Fibroblast of skin of right biceps (primary cell): Measurements from ENCODE around the gene CA5A.

Source experiments
- DNase-seq: peaks from one replicate; pipeline ENCODE4 v3.0.0-alpha.2; 2013

The CA5A gene

DNA sequence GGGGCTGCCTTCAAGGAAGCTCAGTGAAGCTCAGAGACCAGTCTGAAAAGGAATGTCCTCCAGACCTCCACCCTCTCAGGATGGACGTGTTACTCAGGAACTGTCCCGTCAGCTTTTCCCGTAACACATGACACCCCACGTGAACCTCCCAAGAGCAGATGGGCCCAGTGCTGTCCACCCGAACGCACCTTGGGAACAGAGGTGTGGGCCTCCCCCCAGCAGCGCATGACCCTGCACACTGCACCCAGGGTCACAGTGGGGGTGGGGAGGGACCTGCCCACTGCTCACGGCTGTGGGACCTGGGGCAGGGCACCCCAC is 88.9 kb downstream of the CA5A start:
- DNase-seq = no peak

GRCh38 chr16:87846705-87847466 is 89.4 kb downstream of the CA5A start:
- no peak for DNase-seq

DNA sequence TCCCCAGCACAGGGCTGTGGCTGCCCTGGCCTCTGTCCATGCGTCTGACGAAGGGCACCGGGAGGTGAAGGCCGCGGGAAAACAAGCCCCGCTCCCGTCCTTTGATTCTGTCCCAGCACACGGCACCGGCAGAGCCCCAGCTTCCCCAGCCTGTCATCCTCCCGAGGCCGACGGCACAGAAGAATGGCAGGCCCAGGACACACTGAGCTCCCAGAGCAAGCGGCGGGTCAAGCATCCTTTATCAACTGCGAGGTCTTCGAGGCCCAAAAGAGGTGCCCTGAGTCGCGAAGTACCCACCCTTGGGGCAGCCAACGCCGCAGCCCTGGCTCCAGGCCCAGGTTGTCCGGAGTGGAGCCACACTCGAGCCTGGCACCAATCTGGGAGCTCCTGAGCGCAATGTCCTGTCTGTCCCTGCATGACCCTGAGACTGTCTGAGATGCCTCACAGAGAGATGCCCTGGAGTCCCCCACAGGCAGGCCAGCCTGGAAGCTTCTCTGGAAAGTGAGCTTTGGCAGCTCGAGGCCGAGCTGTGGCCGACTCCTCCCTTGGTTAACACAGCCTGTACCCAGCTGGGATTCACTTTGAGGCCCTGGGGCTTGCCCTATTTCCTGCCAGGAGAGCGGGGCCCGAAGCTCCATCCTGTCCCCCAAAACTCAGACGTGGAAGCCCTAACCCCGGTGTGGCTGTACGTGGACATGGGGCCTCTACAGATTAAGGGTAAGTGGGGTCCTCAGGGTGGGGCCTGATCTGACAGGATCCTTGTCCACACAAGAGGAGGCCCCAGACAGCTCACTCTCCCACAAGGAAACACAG is 90.3 kb downstream of the CA5A start:
- no peak for DNase-seq

GRCh38 chr16:87845213-87845612 is 91.1 kb downstream of the CA5A start:
- DNase-seq = no peak

- DNase-seq = no peak
These were observed 91.5 kb downstream of the CA5A start for GRCh38 chr16:87844809-87845208.

DNA sequence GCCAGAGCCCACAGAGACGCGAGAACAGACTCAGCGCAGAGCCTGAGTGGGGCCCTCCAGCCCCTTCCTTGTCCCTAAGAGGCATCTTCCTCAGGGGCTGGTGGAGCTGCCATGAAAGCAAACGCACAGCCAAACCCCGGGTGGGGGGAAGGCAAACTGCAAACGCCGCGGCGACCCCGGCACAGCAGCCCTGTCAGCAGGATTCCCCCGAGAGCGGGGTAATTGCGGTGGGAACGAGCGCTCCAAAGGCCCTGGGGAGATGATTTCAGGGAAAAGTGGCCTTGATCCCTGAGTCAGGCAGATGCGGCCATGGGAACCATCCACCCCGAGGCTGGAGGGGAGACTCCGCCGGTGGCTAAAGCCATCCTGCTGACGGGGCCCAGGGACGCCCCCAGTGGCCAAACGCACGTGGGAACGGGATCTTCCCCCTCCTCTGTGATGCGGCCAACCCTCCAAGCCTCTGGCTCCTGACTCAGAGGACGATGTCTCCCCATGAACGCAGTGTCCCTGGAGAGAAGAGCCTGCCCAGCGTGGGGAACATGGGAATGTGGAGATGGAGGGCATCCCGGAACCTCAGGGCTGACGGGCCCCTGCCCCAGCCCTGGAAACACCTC is 92.1 kb downstream of the CA5A start:
- peak; percentile 35 for DNase-seq

- DNase-seq = no peak
These were observed 92.6 kb downstream of the CA5A start for GRCh38 chr16:87843678-87844105.

GRCh38 chr16:87842209-87842869 is 94.0 kb downstream of the CA5A start:
- no peak for DNase-seq

- no peak for DNase-seq
These were observed 94.8 kb downstream of the CA5A start for GRCh38 chr16:87841340-87842208.

GRCh38 chr16:87840271-87840978 is 95.9 kb downstream of the CA5A start:
- DNase-seq = no peak

- DNase-seq = no peak
These were observed 96.6 kb downstream of the CA5A start for GRCh38 chr16:87839542-87840270.

DNA sequence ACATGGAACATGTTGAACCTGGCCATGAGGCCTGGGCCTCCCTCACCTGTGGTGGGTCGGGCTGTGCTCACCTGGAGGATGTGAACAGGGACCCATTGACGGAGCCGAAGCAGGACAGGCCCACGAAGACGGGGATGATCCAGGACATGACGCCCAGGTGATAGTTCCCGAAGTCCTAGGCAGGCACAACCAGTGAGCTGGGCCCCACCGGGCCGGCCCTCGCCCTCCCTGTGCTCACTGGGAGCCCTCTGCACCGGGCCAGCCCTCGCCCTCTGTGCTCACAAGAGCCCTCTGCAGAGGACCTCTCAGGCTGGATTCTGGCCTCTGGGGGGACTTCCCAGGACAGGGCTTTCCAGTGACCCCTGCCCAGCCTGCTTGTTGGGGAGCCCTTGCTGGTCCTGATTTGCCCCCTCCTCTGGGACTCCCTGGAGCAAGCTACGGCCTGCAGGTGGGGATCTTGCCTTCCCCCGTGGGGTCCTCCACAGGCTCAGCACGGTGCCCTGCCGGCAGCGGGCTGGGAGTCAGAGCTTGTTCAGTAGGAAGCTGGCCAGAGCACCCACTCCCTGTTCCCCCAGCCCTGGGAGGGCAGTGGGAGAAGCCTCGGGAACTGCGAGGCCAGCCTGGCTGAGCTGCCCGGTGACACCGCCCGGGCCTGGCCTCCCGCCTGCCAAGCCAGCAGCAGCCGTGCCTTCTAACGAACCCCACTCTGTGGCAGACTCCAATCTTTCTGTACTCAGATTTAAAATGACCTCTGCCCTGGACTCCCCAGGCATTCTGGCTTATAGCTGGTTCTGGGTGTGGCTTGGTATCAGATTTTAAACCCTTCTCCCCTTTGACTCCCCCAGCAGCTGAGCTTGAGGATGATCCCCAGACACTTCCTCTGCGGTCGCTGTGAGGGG is 97.4 kb downstream of the CA5A start:
- DNase-seq = no peak
